ENCODE results near the gene CAST. TPM values are rescaled to one million over a fixed set of nuclear protein-coding genes. Genes with fewer than 3 reads are reported as not detected.

The CAST gene
- total RNA-seq, 1 experiment from 2014 or later = 225 TPM

DNA sequence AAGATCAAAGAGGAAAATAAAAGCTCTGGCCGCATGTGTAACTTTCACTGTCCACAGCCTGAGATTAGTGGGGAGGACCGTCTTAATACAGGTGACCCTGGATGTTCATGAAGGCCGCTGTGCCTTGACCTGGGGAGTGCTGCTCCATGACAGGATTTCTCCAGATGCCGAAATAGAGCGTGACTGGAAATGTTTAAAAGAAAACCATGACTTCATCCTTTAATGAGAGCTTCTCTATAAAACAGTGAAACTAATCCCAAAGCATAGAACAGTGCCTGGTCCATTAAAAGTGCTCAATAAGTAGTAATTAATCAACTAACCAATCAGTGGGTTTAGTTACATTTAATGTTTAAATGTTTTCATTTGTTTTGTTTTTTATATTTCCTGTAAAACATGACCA is 82.8 kb downstream of the CAST start:
- no peak for DNase-seq (ENCODE audit: low spot score)

DNA sequence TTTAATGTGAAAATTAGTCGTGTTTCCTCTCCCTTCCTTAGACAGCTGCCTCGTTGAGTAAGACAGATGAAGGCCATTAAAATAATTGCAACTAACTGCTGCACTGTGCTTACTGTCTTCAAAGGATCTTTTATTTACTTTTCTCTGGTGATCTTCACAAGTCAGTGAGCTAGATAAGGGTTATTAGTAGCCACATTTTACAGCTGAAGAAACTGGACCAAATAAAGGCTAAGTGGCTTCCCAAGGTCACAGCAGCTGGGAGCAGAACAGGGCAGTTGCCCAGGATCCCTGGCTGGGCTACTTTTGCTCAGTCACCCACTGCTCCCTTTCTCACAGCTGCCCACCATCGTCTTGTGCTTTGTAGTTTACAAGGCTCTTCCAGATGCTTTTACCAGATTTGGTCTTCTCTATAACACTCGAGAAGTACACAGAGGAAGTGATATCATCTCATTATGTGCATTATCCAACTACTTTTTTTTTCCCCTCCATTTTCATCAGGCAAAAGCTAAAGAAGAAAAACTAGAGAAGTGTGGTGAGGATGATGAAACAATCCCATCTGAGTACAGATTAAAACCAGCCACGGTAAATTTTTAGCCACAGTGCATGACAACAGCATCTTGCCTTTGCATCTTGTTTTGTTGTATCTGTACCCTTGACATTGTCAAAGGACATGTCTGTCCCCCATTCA is 83.8 kb downstream of the CAST start:
- no peak for DNase-seq (ENCODE audit: low spot score)

DNA sequence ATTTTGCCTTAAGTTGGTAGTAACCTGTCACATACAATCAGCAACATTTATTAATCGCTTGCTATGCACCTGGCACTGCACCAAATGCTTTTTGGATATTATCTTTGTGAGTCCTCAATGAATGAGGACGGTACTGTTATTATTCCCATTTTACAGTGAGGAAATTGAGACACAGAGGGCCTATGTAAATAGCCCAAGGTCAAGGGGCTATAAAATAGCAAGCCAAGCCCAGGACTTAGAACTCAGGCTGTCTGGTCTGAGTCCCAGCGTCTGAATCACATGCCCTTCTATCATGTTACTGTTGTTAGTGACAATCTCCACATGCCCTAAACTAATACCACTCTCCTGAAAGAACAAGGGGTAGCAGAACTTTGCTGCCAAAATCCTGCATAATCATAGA is 85.5 kb downstream of the CAST start:
- DNase-seq (ENCODE audit: low spot score) = no peak

GRCh38 chr5:96750110-96750822 is 88.1 kb downstream of the CAST start:
- no peak for DNase-seq (ENCODE audit: low spot score)

- DNase-seq (ENCODE audit: low spot score) = no peak
Measured at GRCh38 chr5:96751203-96752169, 89.3 kb downstream of the CAST start.

GRCh38 chr5:96752341-96753016 is 90.3 kb downstream of the CAST start:
- DNase-seq (ENCODE audit: low spot score) = peak; percentile 67

DNA sequence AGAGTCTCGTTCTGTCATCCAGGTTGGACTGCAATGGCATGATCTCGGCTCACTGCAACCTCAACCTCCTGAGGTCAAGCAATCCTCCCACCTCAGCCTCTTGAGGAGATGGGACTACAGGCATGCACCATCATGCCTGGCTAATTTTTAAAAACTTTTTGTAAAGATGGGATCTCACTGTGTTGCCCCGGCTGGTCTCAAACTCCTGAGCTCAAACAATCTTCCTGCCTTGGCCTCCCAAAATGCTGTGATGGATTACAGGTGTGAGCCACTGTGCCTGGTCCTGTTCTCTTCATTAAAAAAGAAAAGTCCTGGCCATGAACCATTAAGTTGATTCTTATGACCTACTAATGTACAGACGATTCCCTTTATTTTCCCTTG is 90.8 kb downstream of the CAST start:
- no peak for DNase-seq (ENCODE audit: low spot score)

GRCh38 chr5:96753848-96754247 is 91.7 kb downstream of the CAST start:
- no peak for DNase-seq (ENCODE audit: low spot score)

DNA sequence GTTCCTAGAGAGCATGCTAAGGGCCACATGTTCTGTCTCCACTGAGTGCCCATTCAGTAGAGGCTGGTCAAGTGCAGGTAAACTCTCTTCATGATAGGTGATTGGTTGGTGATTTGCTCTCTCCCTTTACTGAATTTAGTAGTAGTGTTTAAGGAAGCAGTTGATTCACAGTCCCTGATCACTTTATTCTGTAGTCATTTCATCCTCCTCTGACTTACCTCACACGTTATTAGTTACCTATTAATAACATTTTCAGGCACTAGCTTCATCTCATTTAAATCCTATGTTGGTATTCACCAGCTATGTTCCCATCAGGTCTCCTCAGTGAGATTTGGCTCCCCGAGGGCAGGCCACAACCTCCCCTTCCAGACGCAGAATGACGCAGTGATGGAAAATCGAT is 93.7 kb downstream of the CAST start:
- DNase-seq (ENCODE audit: low spot score) = no peak

- no peak for DNase-seq (ENCODE audit: low spot score)
Measured at GRCh38 chr5:96756985-96757384, 94.8 kb downstream of the CAST start.

DNA sequence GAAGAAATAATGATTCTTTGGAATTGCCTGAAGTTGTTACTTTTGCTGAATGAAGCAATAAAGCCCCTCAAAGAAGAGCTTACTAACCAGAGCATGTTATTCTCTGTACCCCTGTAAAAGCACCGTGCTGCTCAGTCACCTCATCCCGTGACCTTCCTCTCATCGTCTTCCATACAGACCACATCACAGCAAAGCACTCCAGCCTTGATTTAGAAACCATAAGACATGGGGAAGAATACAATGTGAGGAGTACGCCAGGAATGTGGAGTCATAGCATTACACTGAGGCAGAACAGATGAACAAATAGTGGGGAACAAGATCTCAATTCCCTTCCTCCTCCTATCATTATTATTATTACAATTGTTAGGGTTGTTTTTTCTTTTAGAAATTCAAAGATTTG is 96.4 kb downstream of the CAST start:
- DNase-seq (ENCODE audit: low spot score) = no peak

GRCh38 chr5:96761618-96762017 is 99.4 kb downstream of the CAST start:
- no peak for DNase-seq (ENCODE audit: low spot score)

DNA sequence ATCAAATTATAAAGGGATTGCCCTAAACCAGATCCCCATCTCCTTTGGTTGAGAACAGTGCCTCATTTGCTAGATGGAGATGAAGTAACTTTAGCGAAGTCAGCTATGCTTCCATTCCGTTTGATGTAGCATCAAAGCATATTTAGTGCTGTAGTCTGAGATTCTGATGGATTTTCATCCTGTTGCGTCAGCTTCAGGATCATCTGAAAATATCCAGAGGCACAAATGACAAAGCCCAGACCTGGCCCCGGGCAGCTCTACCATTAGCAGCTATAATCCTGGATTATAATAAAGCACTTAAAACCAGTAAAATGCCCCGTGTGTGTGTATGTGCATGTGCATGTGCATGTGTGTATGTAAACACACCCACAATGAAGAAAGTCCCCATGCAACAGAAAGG is 100.8 kb downstream of the CAST start:
- no peak for DNase-seq (ENCODE audit: low spot score)

DNA sequence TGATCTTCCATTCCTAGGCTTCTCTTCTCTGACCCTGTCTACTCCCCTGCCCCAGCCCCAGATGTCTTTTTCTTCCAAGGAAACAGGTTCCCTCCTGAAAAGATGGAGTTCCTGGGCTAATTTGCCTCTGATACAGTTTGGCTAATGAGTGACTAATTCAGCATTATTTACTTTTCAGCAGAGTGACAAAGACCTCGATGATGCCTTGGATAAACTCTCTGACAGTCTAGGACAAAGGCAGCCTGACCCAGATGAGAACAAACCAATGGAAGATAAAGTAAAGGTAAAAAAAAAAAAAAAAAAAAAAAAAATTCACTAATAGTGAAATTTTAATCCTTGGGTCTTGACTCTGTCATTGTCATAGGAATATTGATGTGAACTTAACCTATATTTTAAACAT is 102.9 kb downstream of the CAST start:
- no peak for DNase-seq (ENCODE audit: low spot score)

- no peak for DNase-seq (ENCODE audit: low spot score)
Measured at GRCh38 chr5:96768708-96769251, 106.6 kb downstream of the CAST start.

DNA sequence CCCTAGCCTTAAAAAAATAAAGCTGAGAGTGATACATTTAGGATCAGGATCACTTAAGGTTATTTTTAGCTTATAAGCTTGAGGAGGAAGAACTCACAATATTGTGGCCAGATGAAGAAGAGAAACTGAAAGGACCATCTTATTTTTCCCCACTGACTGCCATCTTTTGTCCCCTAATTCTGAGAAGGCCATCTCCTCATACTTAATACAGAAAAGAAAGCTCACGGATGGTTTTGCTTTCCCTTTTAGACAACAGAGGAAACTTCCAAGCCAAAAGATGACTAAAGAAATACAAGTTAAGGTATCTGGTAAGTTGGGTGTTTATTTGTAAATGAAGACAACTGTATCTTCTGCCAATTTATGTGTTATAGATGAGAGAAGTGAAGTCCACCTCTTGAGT is 109.2 kb downstream of the CAST start:
- no peak for DNase-seq (ENCODE audit: low spot score)

GRCh38 chr5:96772111-96772510 is 109.9 kb downstream of the CAST start:
- DNase-seq (ENCODE audit: low spot score) = no peak

DNA sequence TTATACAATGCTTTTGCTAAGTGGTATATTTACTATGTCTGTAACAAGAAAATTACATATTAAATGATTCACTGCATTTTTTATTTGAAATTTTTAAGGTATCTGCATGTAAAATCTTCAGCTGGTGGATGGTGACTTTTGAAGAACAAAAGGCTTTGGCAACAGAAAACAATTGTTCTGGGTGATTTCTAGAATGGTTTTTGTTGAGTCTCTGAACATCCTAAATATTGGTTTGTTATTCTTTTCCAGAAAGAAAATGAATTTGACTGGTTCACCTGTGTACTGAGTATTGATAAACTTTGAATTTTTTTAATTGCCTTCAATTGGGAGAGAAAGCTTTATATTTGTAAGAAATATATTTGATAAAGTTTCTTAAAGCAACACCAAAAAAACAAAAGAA is 110.4 kb downstream of the CAST start:
- no peak for DNase-seq (ENCODE audit: low spot score)

GRCh38 chr5:96775050-96775449 is 112.9 kb downstream of the CAST start:
- DNase-seq (ENCODE audit: low spot score) = no peak

DNA sequence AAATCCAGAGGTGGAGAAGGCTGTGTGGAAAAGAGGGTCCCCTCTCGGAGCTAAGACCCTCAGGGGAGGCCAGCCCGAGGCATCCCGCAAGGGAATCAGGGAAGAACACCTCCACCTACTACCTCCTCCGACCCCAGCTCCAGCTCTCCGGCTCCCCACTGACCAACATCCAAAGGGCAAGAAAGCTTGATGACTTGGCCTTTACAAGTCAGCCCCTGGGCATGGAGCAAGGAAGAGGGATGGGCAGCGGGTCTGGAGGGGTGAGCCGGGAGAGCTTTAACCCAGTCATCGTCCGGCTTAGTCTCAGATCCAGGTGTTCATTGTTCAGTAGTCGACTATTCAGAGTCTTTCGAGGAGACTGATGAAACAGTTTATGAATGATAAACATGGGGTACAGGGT is 113.5 kb downstream of the CAST start:
- DNase-seq (ENCODE audit: low spot score) = no peak

GRCh38 chr5:96776621-96777020 is 114.4 kb downstream of the CAST start:
- DNase-seq (ENCODE audit: low spot score) = no peak

DNA sequence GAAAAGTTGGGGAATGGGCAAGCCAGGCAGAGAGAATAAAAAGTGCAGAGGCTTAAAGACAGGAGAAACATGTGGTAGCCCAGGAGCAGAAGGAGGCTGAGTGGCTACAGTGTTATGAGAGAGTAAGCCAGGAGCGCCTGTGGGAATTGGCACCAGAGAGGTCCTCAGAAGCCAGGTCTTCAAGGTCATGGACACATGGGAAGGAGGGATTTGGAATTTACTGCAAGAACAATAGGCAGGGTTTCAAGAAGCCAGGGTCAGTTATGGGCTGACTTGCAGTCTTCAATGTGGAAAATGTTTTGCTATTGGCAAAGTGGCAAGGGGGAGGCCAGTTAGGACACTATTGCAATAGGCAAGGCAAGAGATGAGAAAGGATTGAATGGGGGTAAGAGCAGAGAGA is 116.2 kb downstream of the CAST start:
- DNase-seq (ENCODE audit: low spot score) = no peak

Data from A172 (cell line).